ENCODE data around the gene MPO. TPM values are rescaled to one million over a fixed set of nuclear protein-coding genes. Genes with fewer than 3 reads are reported as not detected.

Gene MPO
- polyA plus RNA-seq, 1 experiment, result not detected

GRCh38 chr17:58324409-58325288 is 43.9 kb upstream of the MPO start:
- no peaks in the 10 kb centered on the region for H3K27me3 ChIP-seq (ENCODE audit: control insufficient read depth, insufficient read depth, low read length)
- no peak for DNase-seq (ENCODE audit: low read depth)
- H3K4me3 ChIP-seq (ENCODE audit: low read depth, low read length), result peak overlapping the region; percentile 57
- no peaks in the 10 kb centered on the region for H3K36me3 ChIP-seq (ENCODE audit: control insufficient read depth, insufficient read depth, low read length)
- CTCF ChIA-PET, result interaction anchor here (1.1 to 4.0 kb wide), 4 partner anchors 8 to 93 kb away, joined by 3 to 21 read pairs (median 7); partner anchors contain the start of genes RNF43 and SUPT4H1
- POLR2A ChIA-PET, result no interaction called here
- TF ChIP-seq, protein P1, sequence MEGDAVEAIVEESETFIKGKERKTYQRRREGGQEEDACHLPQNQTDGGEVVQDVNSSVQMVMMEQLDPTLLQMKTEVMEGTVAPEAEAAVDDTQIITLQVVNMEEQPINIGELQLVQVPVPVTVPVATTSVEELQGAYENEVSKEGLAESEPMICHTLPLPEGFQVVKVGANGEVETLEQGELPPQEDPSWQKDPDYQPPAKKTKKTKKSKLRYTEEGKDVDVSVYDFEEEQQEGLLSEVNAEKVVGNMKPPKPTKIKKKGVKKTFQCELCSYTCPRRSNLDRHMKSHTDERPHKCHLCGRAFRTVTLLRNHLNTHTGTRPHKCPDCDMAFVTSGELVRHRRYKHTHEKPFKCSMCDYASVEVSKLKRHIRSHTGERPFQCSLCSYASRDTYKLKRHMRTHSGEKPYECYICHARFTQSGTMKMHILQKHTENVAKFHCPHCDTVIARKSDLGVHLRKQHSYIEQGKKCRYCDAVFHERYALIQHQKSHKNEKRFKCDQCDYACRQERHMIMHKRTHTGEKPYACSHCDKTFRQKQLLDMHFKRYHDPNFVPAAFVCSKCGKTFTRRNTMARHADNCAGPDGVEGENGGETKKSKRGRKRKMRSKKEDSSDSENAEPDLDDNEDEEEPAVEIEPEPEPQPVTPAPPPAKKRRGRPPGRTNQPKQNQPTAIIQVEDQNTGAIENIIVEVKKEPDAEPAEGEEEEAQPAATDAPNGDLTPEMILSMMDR (IDR thresholded peaks at IDR 0.05; ENCODE audit: insufficient read depth, low read depth, low read length), result no peak

- Histone ChIP-seq H3K27me3 (ENCODE audit: control insufficient read depth, insufficient read depth, low read length) (no peaks in the 10 kb centered on the region), H3K4me3 (ENCODE audit: low read depth, low read length) (peak overlapping the region; percentile 57), H3K36me3 (ENCODE audit: control insufficient read depth, insufficient read depth, low read length) (no peaks in the 10 kb centered on the region)
- CTCF ChIA-PET, result interaction anchor here (1.1 to 1.8 kb wide), 2 partner anchors 24 to 94 kb away, joined by 3 to 11 read pairs; partner anchors contain the start of gene RNF43
- DNase-seq (ENCODE audit: low read depth), result no peak
- POLR2A ChIA-PET, result no interaction called here
- TF ChIP-seq, protein P1 (IDR thresholded peaks at IDR 0.05; ENCODE audit: insufficient read depth, low read depth, low read length), result no peak
Measured at GRCh38 chr17:58324056-58324408, 43.3 kb upstream of the MPO start.

GRCh38 chr17:58323366-58324055 is 42.8 kb upstream of the MPO start:
- CTCF ChIA-PET, result interaction anchor here (0.8 to 1.8 kb wide), 4 partner anchors 16 to 94 kb away, joined by 3 to 11 read pairs (median 4); partner anchors contain the start of genes RNF43 and SUPT4H1
- H3K36me3 ChIP-seq (ENCODE audit: control insufficient read depth, insufficient read depth, low read length), result no peaks in the 10 kb centered on the region
- TF ChIP-seq, protein P1 (IDR thresholded peaks at IDR 0.05; ENCODE audit: insufficient read depth, low read depth, low read length), result no peak
- DNase-seq (ENCODE audit: low read depth), result no peak
- H3K27me3 ChIP-seq (ENCODE audit: control insufficient read depth, insufficient read depth, low read length), result no peaks in the 10 kb centered on the region
- H3K4me3 ChIP-seq (ENCODE audit: low read depth, low read length), result no peak overlapping the region; the same call in 1 of the 2 replicates
- POLR2A ChIA-PET, result no interaction called here

- no peak for DNase-seq (ENCODE audit: low read depth)
- POLR2A ChIA-PET, result no interaction called here
- Histone ChIP-seq H3K27me3 (ENCODE audit: control insufficient read depth, insufficient read depth, low read length) (no peaks in the 10 kb centered on the region), H3K36me3 (ENCODE audit: control insufficient read depth, insufficient read depth, low read length) (no peaks in the 10 kb centered on the region), H3K4me3 (ENCODE audit: low read depth, low read length) (no peak overlapping the region)
- CTCF ChIA-PET, result interaction anchor here (0.8 to 1.8 kb wide), 5 partner anchors 29 to 165 kb away, joined by 3 to 11 read pairs (median 4); partner anchors contain the start of genes HSF5, RNF43 and SUPT4H1
- TF ChIP-seq, protein P1 (IDR thresholded peaks at IDR 0.05; ENCODE audit: insufficient read depth, low read depth, low read length), result no peak
Measured at GRCh38 chr17:58322581-58323185, 41.9 kb upstream of the MPO start.
